Ovary (tissue), 9 donors: ENCODE results near the gene TRABD2B. TPM values are rescaled to one million over a fixed set of nuclear protein-coding genes. Genes with fewer than 3 reads are reported as not detected.

Experiments
- DNase-seq, 5 donors: peaks; one replicate each; pipeline ENCODE4 v3.0.0-alpha.2; 2019 to 2020
- H3K27ac ChIP-seq, 2 donors: fragments of 200-600 bp; one replicate each; pipeline versions ENCODE4 v1.5.1 to v1.8.0; 2019 to 2022
- H3K27me3 ChIP-seq: fragments of 200-600 bp; one replicate; pipeline ENCODE4 v1.8.0; 2022
- H3K36me3 ChIP-seq: fragments of 200-600 bp; sonication (generic); one replicate; pipeline ENCODE4 v1.5.1; 2019
- H3K4me1 ChIP-seq: one replicate; pipeline ENCODE4 v1.8.1; 2013; ENCODE audit warnings: mild to moderate bottlenecking, moderate library complexity; ENCODE audit not compliant: insufficient read depth
- H3K4me3 ChIP-seq: fragments of 200-600 bp; sonication (generic); one replicate; pipeline ENCODE4 v1.5.1; 2017
- H3K9me3 ChIP-seq, 2 donors: fragments of 200-600 bp in 1 of 2; sonication (generic) in 1 of 2; one replicate each; pipeline versions ENCODE4 v1.5.1 to v1.8.1; 2013 to 2019; ENCODE audit warnings: mild to moderate bottlenecking in 1 of 2, moderate library complexity in 1 of 2
- CTCF ChIP-seq, 3 donors: fragments of 450-650 bp in 2 of 3; fragments of 200-600 bp in 1 of 3; IDR thresholded peaks; one replicate each; pipeline versions ENCODE4 v1.5.1 to v1.8.0; 2016 to 2022; ENCODE audit warnings: antibody characterized with exemption in 3 of 3, mild to moderate bottlenecking in 1 of 3
- EP300 ChIP-seq: sonication (generic); formaldehyde crosslinking; IDR thresholded peaks from one replicate; pipeline ENCODE4 v1.6.1; 2017; ENCODE audit warnings: antibody characterized with exemption
- POLR2A ChIP-seq: fragments of 450-650 bp; IDR thresholded peaks from one replicate; pipeline ENCODE4 v1.6.1; 2017; ENCODE audit warnings: antibody characterized with exemption, mild to moderate bottlenecking, moderate library complexity
- WGBS, 3 donors: extraction: QIAGEN DNeasy Blood & Tissue Kit in 1 of 3; methylation state at CpG; one replicate each; pipeline versions ENCODE4 v1.1.5 to v1.1.7; 2013 to 2017; 5-methylcytosine and 5-hydroxymethylcytosine counted together
- intact Hi-C, 4 donors: fragments of 100-400 bp; cut with DNase I; formaldehyde crosslinking; loops; one replicate each; pipeline versions ENCODE4 v1.11.0 to v1.15.1; 2022 to 2023
- polyA plus RNA-seq, 2 donors: library from polyadenylated mRNA; stranded (reverse); fragments of 200-250 nt in 1 of 2; fragments of 350-450 nt in 1 of 2; fragmentation: Illumina TruSeq in 1 of 2; extraction: RNeasy Lipid Tissue Mini Kit (QIAGEN cat#74804) in 1 of 2; gene quantifications; one replicate each; pipeline ENCODE4 v1.2.3, GENCODE V29; 2013 to 2014
- total RNA-seq, 7 donors: library from RNA; depleted of rRNA in 2 of 7; stranded (reverse); fragments of >200 nt in 2 of 7; fragmentation: NEBNext Ultra II Directional in 3 of 7; extraction: Animal tissue kit (Norgen Biotek cat#: 25700) in 3 of 7; gene quantifications; one replicate each; pipeline versions ENCODE4 v1.1.0 to v1.2.4, GENCODE V29; 2016 to 2023
- donor health status: DM: no; HTN: no; CAD: no; lungs with moderate emphysema.
- donor health status: DM: no; HTN: no; CAD: no.
- donor health status: Bipolar disorder and iron deficiency.
- donor health status: DM: yes; HTN: yes; CAD: no.
- donor health status: DM: no; HTN: no; CAD: no.
- donor health status: DM: yes; HTN: yes; CAD: no.

The TRABD2B gene
- total and polyA plus RNA-seq, 9 donors: 0.18 to 1.6 (median 0.52) TPM

- no peaks in the 10 kb centered on the region for H3K27me3 ChIP-seq
- 50 to 57% (median 54%) methylated on average over 6 of the region's 6 CpGs for WGBS, 3 donors
- H3K4me3 ChIP-seq: no peak overlapping the region
- no peak for DNase-seq
- no peaks in the 10 kb centered on the region for H3K36me3 ChIP-seq
- H3K4me1 ChIP-seq: no peaks in the 10 kb centered on the region
- TF ChIP-seq CTCF (IDR thresholded peaks at IDR 0.05) (no peak), EP300 (no peak), POLR2A (no peak)
- intact Hi-C loops: no loop called here
- no peak overlapping the region for H3K27ac ChIP-seq
- no peaks in the 10 kb centered on the region for H3K9me3 ChIP-seq
Measured at GRCh38 chr1:47898133-47898845, 98.9 kb downstream of the TRABD2B start.

GRCh38 chr1:47895279-47896125, 101.7 kb downstream of the TRABD2B start:
- Histone ChIP-seq H3K9me3 (no peaks in the 10 kb centered on the region), H3K27ac (no peak overlapping the region), H3K4me3 (no peak overlapping the region), H3K27me3 (no peaks in the 10 kb centered on the region), H3K4me1 (no peaks in the 10 kb centered on the region), H3K36me3 (no peaks in the 10 kb centered on the region)
- intact Hi-C loops: no loop called here
- WGBS, 3 donors: 89 to 94% (median 89%) methylated on average over 9 to 10 of the region's 10 CpGs
- TF ChIP-seq CTCF (IDR thresholded peaks at IDR 0.05) (no peak), POLR2A (no peak), EP300 (no peak)
- DNase-seq: no peak

GRCh38 chr1:47894410-47895278, 102.5 kb downstream of the TRABD2B start:
- Histone ChIP-seq H3K9me3 (no peaks in the 10 kb centered on the region), H3K36me3 (no peaks in the 10 kb centered on the region), H3K4me1 (no peaks in the 10 kb centered on the region), H3K4me3 (no peak overlapping the region), H3K27me3 (no peaks in the 10 kb centered on the region), H3K27ac (no peak overlapping the region)
- TF ChIP-seq CTCF (IDR thresholded peaks at IDR 0.05): no peak
- no peak for TF ChIP-seq POLR2A
- DNase-seq: no peak
- intact Hi-C loops: no loop called here
- 70 to 74% (median 70%) methylated on average over 11 of the region's 11 CpGs for WGBS, 3 donors

GRCh38 chr1:47893412-47893811, 103.8 kb downstream of the TRABD2B start:
- WGBS, 3 donors: 71 to 76% (median 74%) methylated on average over 4 of the region's 4 CpGs

More at GRCh38 chr1:47893412-47893811, 103.8 kb downstream of the TRABD2B start:
- Histone ChIP-seq H3K27me3 (no peaks in the 10 kb centered on the region), H3K4me1 (no peaks in the 10 kb centered on the region), H3K27ac (no peak overlapping the region), H3K4me3 (no peak overlapping the region), H3K36me3 (no peaks in the 10 kb centered on the region), H3K9me3 (no peaks in the 10 kb centered on the region)
- no peak for DNase-seq
- TF ChIP-seq CTCF (IDR thresholded peaks at IDR 0.05) (no peak), POLR2A (no peak), EP300 (no peak)
- intact Hi-C loops: no loop called here
